Body of pancreas (tissue), 4 donors: ENCODE measurements around the gene KCP. TPM values are rescaled to one million over a fixed set of nuclear protein-coding genes. Genes with fewer than 3 reads are reported as not detected.

Experiments used
- ATAC-seq: fragments of 150-250 bp; one replicate; pipeline ENCODE4 v1.9.1; 2016
- DNase-seq, 4 donors: peaks; one replicate each; pipeline ENCODE4 v3.0.0-alpha.2; 2019
- H3K27ac ChIP-seq, 4 donors: fragments of 200-600 bp; sonication (generic); 1 replicate in 3 of 4; 2 replicates in 1 of 4; pipeline versions ENCODE4 v1.5.1 to v1.6.1; 2016 to 2019; ENCODE audit warnings: mild to moderate bottlenecking in 1 of 4, mixed read lengths in 1 of 4, moderate library complexity in 1 of 4
- H3K27me3 ChIP-seq, 2 donors: fragments of 200-600 bp; sonication (generic); one replicate each; pipeline ENCODE4 v1.6.0; 2016; ENCODE audit warnings: mild to moderate bottlenecking in 1 of 2
- H3K36me3 ChIP-seq, 2 donors: fragments of 200-600 bp; sonication (generic); replicated peaks in 1 of 2; 2 replicates each; pipeline ENCODE4 v1.5.1; 2016; ENCODE audit warnings: low read depth in 2 of 2; ENCODE audit not compliant: insufficient read depth in 1 of 2
- H3K4me1 ChIP-seq: fragments of 200-600 bp; sonication (generic); one replicate; pipeline ENCODE4 v1.6.0; 2016
- H3K4me3 ChIP-seq, 2 donors: fragments of 200-600 bp; sonication (generic); 1 replicate in 1 of 2; 2 replicates in 1 of 2; pipeline ENCODE4 v1.5.1; 2016 to 2019
- H3K9me3 ChIP-seq, 3 donors: fragments of 200-600 bp; sonication (generic); 1 replicate in 2 of 3; 2 replicates in 1 of 3; pipeline ENCODE4 v1.5.1; 2016
- CTCF ChIP-seq, 7 experiments: fragments of 450-650 bp in 4 of 7; fragments of 200-600 bp in 3 of 7; sonication (generic) in 3 of 7; IDR thresholded peaks; one replicate each; pipeline ENCODE4 v1.5.1; 2016 to 2019; ENCODE audit warnings: antibody characterized with exemption in 7 of 7
- POLR2A ChIP-seq, 3 donors: fragments of 450-650 bp; IDR thresholded peaks; one replicate each; pipeline ENCODE4 v1.6.1; 2016; ENCODE audit warnings: antibody characterized with exemption in 3 of 3, mild to moderate bottlenecking in 2 of 3
- WGBS, 2 donors: methylation state at CpG; one replicate each; pipeline ENCODE4 v1.1.5; 2017; 5-methylcytosine and 5-hydroxymethylcytosine counted together
- intact Hi-C: fragments of 100-400 bp; cut with DNase I; formaldehyde crosslinking; loops from one replicate; pipeline ENCODE4 v1.15.1; 2023
- total RNA-seq, 2 donors: library from RNA; depleted of rRNA; stranded (reverse); fragments of >200 nt; gene quantifications; one replicate each; pipeline ENCODE4 v1.1.0, GENCODE V29; 2016

The KCP gene
- total RNA-seq, 2 donors from 2014 or later = 0.33 TPM; not detected in 1

- no peaks in the 10 kb centered on the region for H3K9me3 ChIP-seq
- ATAC-seq (no peak), DNase-seq (no peak)
- no peaks in the 10 kb centered on the region for H3K27me3 ChIP-seq
- H3K27ac ChIP-seq = no peak overlapping the region
- no peaks in the 10 kb centered on the region for H3K4me1 ChIP-seq
- intact Hi-C loops = no loop called here
- no peaks in the 10 kb centered on the region for H3K36me3 ChIP-seq
- H3K4me3 ChIP-seq = no peak overlapping the region
- 77 to 93% methylated on average over 3 to 5 of the region's 5 CpGs for WGBS, 2 donors
- TF ChIP-seq POLR2A (IDR thresholded peaks at IDR 0.05) (no peak), CTCF (IDR thresholded peaks at IDR 0.05) (no peak)
Observed at GRCh38 chr7:128876586-128876977, 33.9 kb downstream of the KCP start.

- Histone ChIP-seq H3K9me3 (no peaks in the 10 kb centered on the region), H3K4me1 (no peaks in the 10 kb centered on the region), H3K27me3 (no peaks in the 10 kb centered on the region), H3K27ac (no peak overlapping the region), H3K4me3 (no peak overlapping the region), H3K36me3 (no peaks in the 10 kb centered on the region)
- DNase-seq = no peak
- intact Hi-C loops = no loop called here
- TF ChIP-seq CTCF (IDR thresholded peaks at IDR 0.05) (no peak), POLR2A (IDR thresholded peaks at IDR 0.05) (no peak)
- WGBS, 2 donors = 57 to 59% methylated on average over 3 of the region's 3 CpGs
- ATAC-seq = no peak
Observed at GRCh38 chr7:128876127-128876526, 34.4 kb downstream of the KCP start.

- Histone ChIP-seq H3K27me3 (no peaks in the 10 kb centered on the region), H3K36me3 (no peaks in the 10 kb centered on the region), H3K4me3 (no peak overlapping the region), H3K4me1 (no peaks in the 10 kb centered on the region), H3K27ac (no peak overlapping the region), H3K9me3 (no peaks in the 10 kb centered on the region)
- ATAC-seq = no peak
- DNase-seq = no peak
- WGBS, 2 donors = 62 to 63% methylated on average over 8 of the region's 8 CpGs
- TF ChIP-seq CTCF (IDR thresholded peaks at IDR 0.05) (no peak), POLR2A (IDR thresholded peaks at IDR 0.05) (no peak)
- intact Hi-C loops = no loop called here
Observed at GRCh38 chr7:128875523-128875948, 35.0 kb downstream of the KCP start.

- no peaks in the 10 kb centered on the region for H3K9me3 ChIP-seq
- no peak for DNase-seq
Observed at GRCh38 chr7:128874140-128875031, 36.1 kb downstream of the KCP start.

More at GRCh38 chr7:128874140-128875031, 36.1 kb downstream of the KCP start:
- Histone ChIP-seq H3K36me3 (no peaks in the 10 kb centered on the region), H3K4me3 (no peak overlapping the region), H3K4me1 (peaks cover 8% of the 10 kb centered on the region), H3K27ac (no peak overlapping the region), H3K27me3 (no peaks in the 10 kb centered on the region)
- 64 to 70% methylated on average over 7 to 19 of the region's 22 CpGs for WGBS, 2 donors
- intact Hi-C loops = no loop called here
- TF ChIP-seq POLR2A (IDR thresholded peaks at IDR 0.05) (no peak), CTCF (IDR thresholded peaks at IDR 0.05) (no peak)
- ATAC-seq = no peak
